GM12878 (cell line): Measurements from ENCODE around the gene NAALADL1. TPM values are rescaled to one million over a fixed set of nuclear protein-coding genes. Genes with fewer than 3 reads are reported as not detected.
A peak's percentile ranks its signal among the peaks of the same experiment; 100 is the strongest.

Source experiments
- ATAC-seq: fragments of 200-7000 bp; cut with Tn5 transposase; 3 replicates; pipeline ENCODE4 v1.9.1; 2020; ENCODE audit warnings: mild to moderate bottlenecking, moderate library complexity
- BruUV-seq: library from RNA; stranded (reverse); fragments of 400-500 nt; replicated peaks from 2 replicates; lab custom pipeline; 2021; lab: Mats Ljungman, UMichigan
- CTCF ChIA-PET: fragments of 300-600 bp; sonication (Branson Sonifier 250); formaldehyde crosslinking; extraction: SDS; loops from one replicate; lab custom pipeline; 2021; ENCODE audit warnings: inconsistent platforms; lab: Yijun Ruan, JAX
- POLR2A ChIA-PET: fragments of 350-600 bp; formaldehyde crosslinking; extraction: SDS; loops from one replicate; lab custom pipeline; 2021; ENCODE audit warnings: inconsistent platforms; lab: Charles Lee
- RAD21 ChIA-PET: fragments of 300-600 bp; sonication (Branson Sonifier 250); formaldehyde crosslinking; loops from one replicate; lab custom pipeline; 2023; ENCODE audit warnings: antibody characterized with exemption; ENCODE audit not compliant: unreplicated experiment; lab: Charles Lee
- SMC1A ChIA-PET: fragments of 300-600 bp; sonication (Branson Sonifier 250); formaldehyde crosslinking; loops from one replicate; lab custom pipeline; 2023; ENCODE audit not compliant: unreplicated experiment, uncharacterized antibody; lab: Charles Lee
- DNase-seq: peaks from one replicate; pipeline ENCODE4 v3.0.0-alpha.2; 2011; ENCODE audit warnings: low read depth, low spot score
- FAIRE-seq: peaks from 3 replicates; lab custom pipeline; 2011; peaks lifted over from hg19 to GRCh38; lab: Jason Lieb, UNC
- H2AFZ ChIP-seq: 2 replicates; pipeline ENCODE4 v1.6.0; 2011; ENCODE audit warnings: low read depth, low read length, control low read depth; ENCODE audit not compliant: control insufficient read depth
- H3K27ac ChIP-seq: 2 replicates; pipeline ENCODE4 v1.5.1; 2011; ENCODE audit warnings: control low read depth; ENCODE audit not compliant: control insufficient read depth, insufficient read depth
- H3K27me3 ChIP-seq, 2 experiments: replicated peaks in 1 of 2; 2 replicates each; pipeline versions ENCODE4 v1.6.0 to v1.6.1; 2011; ENCODE audit warnings: low read length in 1 of 2; ENCODE audit not compliant: control insufficient read depth in 2 of 2, insufficient read depth in 2 of 2
- H3K36me3 ChIP-seq, 2 experiments: 2 replicates each; pipeline ENCODE4 v1.5.1; 2011; ENCODE audit warnings: low read length in 1 of 2; ENCODE audit not compliant: control insufficient read depth in 2 of 2, insufficient read depth in 2 of 2
- H3K4me1 ChIP-seq: 2 replicates; pipeline ENCODE4 v1.6.1; 2011; ENCODE audit warnings: mild to moderate bottlenecking, low read length, moderate library complexity, mixed read lengths; ENCODE audit not compliant: control insufficient read depth, insufficient read depth
- H3K4me2 ChIP-seq: 2 replicates; pipeline ENCODE4 v1.6.0; 2011; ENCODE audit warnings: control low read depth; ENCODE audit not compliant: control insufficient read depth, insufficient read depth
- H3K4me3 ChIP-seq: fragments of 200-600 bp; sonication (generic); 2 replicates; pipeline ENCODE4 v1.5.1; 2016
- H3K79me2 ChIP-seq: 2 replicates; pipeline ENCODE4 v1.6.0; 2011; ENCODE audit warnings: low read length; ENCODE audit not compliant: control insufficient read depth, insufficient read depth
- H3K9ac ChIP-seq: 2 replicates; pipeline ENCODE4 v1.8.0; 2011; ENCODE audit warnings: low read length, control low read depth, mixed read lengths; ENCODE audit not compliant: control insufficient read depth, insufficient read depth
- H3K9me3 ChIP-seq: replicated peaks from 3 replicates; pipeline ENCODE4 v1.5.1; 2011; ENCODE audit warnings: mild to moderate bottlenecking, low read length; ENCODE audit not compliant: control insufficient read depth, insufficient read depth
- H4K20me1 ChIP-seq: 2 replicates; pipeline ENCODE4 v1.6.0; 2011; ENCODE audit not compliant: control insufficient read depth, insufficient read depth
- BACH1 ChIP-seq: fragments of 450-650 bp; IDR thresholded peaks from 2 replicates; pipeline ENCODE4 v1.6.1; 2017; ENCODE audit warnings: mild to moderate bottlenecking, borderline replicate concordance
- ETV6 ChIP-seq, 2 experiments: fragments of 450-650 bp in 1 of 2; IDR thresholded peaks in 1 of 2; conservative IDR thresholded peaks in 1 of 2; 2 replicates each; pipeline ENCODE4 v1.6.1; 2014; ENCODE audit warnings: antibody characterized with exemption in 1 of 2, borderline replicate concordance in 1 of 2, low read depth in 1 of 2, mild to moderate bottlenecking in 1 of 2, moderate library complexity in 1 of 2
- JUND ChIP-seq: IDR thresholded peaks from 2 replicates; pipeline ENCODE4 v1.6.1; 2012; ENCODE audit warnings: low read depth, mild to moderate bottlenecking, low read length, improper control_type of control experiment, moderate library complexity
- PBX3 ChIP-seq: IDR thresholded peaks from 2 replicates; pipeline ENCODE4 v1.6.1; 2011; ENCODE audit warnings: mild to moderate bottlenecking, low read depth, low read length, moderate library complexity; ENCODE audit not compliant: insufficient replicate concordance
- TCF12 ChIP-seq: IDR thresholded peaks from 2 replicates; pipeline ENCODE4 v1.6.1; 2011; ENCODE audit warnings: low read depth, mild to moderate bottlenecking, low read length
- WGBS: methylation state at CpG from one replicate; pipeline ENCODE4 v1.1.6; 2016; ENCODE audit warnings: low lambda C conversion rate; ENCODE audit not compliant: insufficient replicate concordance, insufficient coverage; ENCODE audit errors: missing lambda C conversion rate; 5-methylcytosine and 5-hydroxymethylcytosine counted together
- in situ Hi-C: fragments of 300-500 bp; cut with MboI; formaldehyde crosslinking; loops from 9 replicates; pipeline ENCODE4 v1.14.3; 2018; ENCODE audit warnings: mixed read lengths
- intact Hi-C: fragments of 100-400 bp; cut with micrococcal nuclease; formaldehyde crosslinking; loops from one replicate; pipeline ENCODE4 v1.14.2; 2022; ENCODE audit not compliant: unreplicated experiment
- microRNA-seq: library from miRNA; unstranded; fragments of <30 nt; microRNA quantifications from one replicate; pipeline ENCODE4, GENCODE V29; 2018
- polyA plus RNA-seq, 11 experiments: library from polyadenylated mRNA; depleted of rRNA in 4 of 11; unstranded in 6 of 11; stranded (reverse) in 5 of 11; fragments of >200 nt; fragmentation: Nextera tagmentation in 4 of 11; fragmentation: Illumina TruSeq in 1 of 11; extraction: Ambion mirVana in 4 of 11; extraction: Trizol in 1 of 11; gene quantifications; 1 replicate in 1 of 11; 2 replicates in 10 of 11; pipeline versions ENCODE4 v1.2.1 to v1.2.3, GENCODE V29; 2011 to 2016; ENCODE audit warnings: inconsistent platforms in 2 of 11, missing spikeins in 2 of 11, low read depth in 1 of 11
- small RNA-seq: library from RNA; depleted of rRNA; stranded (forward); fragments of <200 nt; gene quantifications from one replicate; pipeline ENCODE3, GENCODE V24; 2014
- total RNA-seq, 4 experiments: library from RNA; depleted of rRNA in 3 of 4; stranded (reverse); fragments of >200 nt in 3 of 4; fragmentation: Illumina TruSeq in 1 of 4; extraction: Trizol in 1 of 4; gene quantifications; 2 replicates each; pipeline versions ENCODE4 v1.2.1 to v1.2.3, GENCODE V29; 2013 to 2021

Gene NAALADL1
- total and polyA plus RNA-seq, 10 of the 15 experiments (the other 5 are each of a cell fraction or from before 2014, with no cell fraction given), result 0.77 to 5.5 (median 1.5) TPM

- Histone ChIP-seq H3K79me2 (no peaks in the 10 kb centered on the region), H3K9me3 (no peaks in the 10 kb centered on the region), H3K9ac (peak overlapping the region; percentile 11; the same call in 1 of the 2 replicates), H2AFZ (peak overlapping the region; percentile 49), H3K36me3 (no peaks in the 10 kb centered on the region), H3K27ac (no peak overlapping the region), H4K20me1 (no peaks in the 10 kb centered on the region), H3K27me3 (no peaks in the 10 kb centered on the region; a peak in 1 of 4 replicates), H3K4me3 (peak overlapping the region; percentile 28; the same call in 1 of the 2 replicates), H3K4me2 (peak overlapping the region; percentile 56), H3K4me1 (peaks cover 8% of the 10 kb centered on the region)
- ChIA-PET POLR2A (interaction anchor here (0.8 kb wide), 2 partner anchors 18 to 77 kb away, joined by 4 read pairs; partner anchors contain the start of gene ARL2), CTCF (interaction anchor here (0.7 to 3.9 kb wide), 16 partner anchors 8 to 344 kb away, joined by 3 to 20 read pairs (median 5); partner anchors contain the start of genes ARL2 and PPP2R5B), RAD21 (interaction anchor here (1.0 to 3.0 kb wide), 6 partner anchors 12 to 152 kb away, joined by 3 to 19 read pairs (median 4); partner anchors contain the start of genes CDC42BPG and PPP2R5B), SMC1A (interaction anchor here (0.6 to 2.4 kb wide), 17 partner anchors 13 to 443 kb away, joined by 3 to 19 read pairs (median 3); partner anchors contain the start of genes FAU, MRPL49 and PPP2R5B)
- in situ Hi-C loops (no loop called here), intact Hi-C loops (no loop called here)
- ATAC-seq (peak; percentile 17; the same call in 2 of the 3 replicates), DNase-seq (no peak), FAIRE-seq (no peak)
- WGBS, result 42% methylated on average over 11 of the region's 11 CpGs
- TF ChIP-seq TCF12, result no peak
- TF ChIP-seq JUND, result no peak
- TF ChIP-seq ETV6 (conservative IDR thresholded peaks at IDR 0.05 in 1 of 2, IDR thresholded peaks at IDR 0.05 in 1 of 2; ENCODE audit: borderline replicate concordance in 1 of 2, low read depth in 1 of 2), result no peak
- no peak for TF ChIP-seq BACH1
- no peak for TF ChIP-seq PBX3
- no TSS peak for BruUV-seq
These were observed 62.0 kb downstream of the NAALADL1 start for GRCh38 chr11:64996327-64996709.

Small RNA genes within 50 kb of the gene (microRNA-seq; reads per million reads assigned to microRNA genes)
- not detected for gene MIR6879

Small RNA genes within 50 kb of the gene (small RNA-seq; reads per million reads assigned to genes)
- gene MIR6879, result 0.16 reads per million
- gene SNX15, result not detected

Other genes starting within 250 kb of the NAALADL1 start
Only the 7 nearest of the 22 such genes appear.
- 109 and 113 TPM in 2 replicates for gene ARL2, start 44.4 kb downstream of the NAALADL1 start, total RNA-seq (2014; rRNA removed)
- 46.6 and 49.1 TPM in 2 replicates for gene ARL2, start 44.4 kb downstream of the NAALADL1 start, total RNA-seq (2014; rRNA removed; fragmentation: Illumina TruSeq; extraction: Trizol)
- gene ARL2, start 44.4 kb downstream of the NAALADL1 start, total RNA-seq (2021), result 75.1 and 78.4 TPM in 2 replicates
- gene ARL2, start 44.4 kb downstream of the NAALADL1 start, polyA plus RNA-seq (2011; rRNA removed), result 31.5 and 71.7 TPM in 2 replicates
- 24.5 and 49.2 TPM in 2 replicates for gene ARL2, start 44.4 kb downstream of the NAALADL1 start, polyA plus RNA-seq (2014; fragmentation: Illumina TruSeq; extraction: Trizol)
- gene ARL2, start 44.4 kb downstream of the NAALADL1 start, polyA plus RNA-seq (2014; fragmentation: Nextera tagmentation; extraction: Ambion mirVana), result 10 to 100 TPM in 1 of 2 experiments, 1 to 10 TPM in 1; 4.1 to 18.6 TPM
- 112 and 123 TPM in 2 replicates for gene ARL2, start 44.4 kb downstream of the NAALADL1 start, polyA plus RNA-seq (2014; rRNA removed)
- gene ARL2, start 44.4 kb downstream of the NAALADL1 start, polyA plus RNA-seq (2016; fragmentation: Nextera tagmentation; extraction: Ambion mirVana), result 100 to 1,000 TPM; 137 to 138 TPM
- gene SNX15, start 31.1 kb downstream of the NAALADL1 start, total RNA-seq (2014; rRNA removed), result 17.7 and 18.4 TPM in 2 replicates
- 10.0 and 11.4 TPM in 2 replicates for gene SNX15, start 31.1 kb downstream of the NAALADL1 start, total RNA-seq (2014; rRNA removed; fragmentation: Illumina TruSeq; extraction: Trizol)
- 23.4 and 24.0 TPM in 2 replicates for gene SNX15, start 31.1 kb downstream of the NAALADL1 start, total RNA-seq (2021)
- gene SNX15, start 31.1 kb downstream of the NAALADL1 start, polyA plus RNA-seq (2011; rRNA removed), result 0.39 and 2.7 TPM in 2 replicates
- gene SNX15, start 31.1 kb downstream of the NAALADL1 start, polyA plus RNA-seq (2014; fragmentation: Illumina TruSeq; extraction: Trizol), result 0.35 and 14.8 TPM in 2 replicates
- gene SNX15, start 31.1 kb downstream of the NAALADL1 start, polyA plus RNA-seq (2014; fragmentation: Nextera tagmentation; extraction: Ambion mirVana), result 1 to 10 TPM; 2.4 to 3.3 TPM
- gene SNX15, start 31.1 kb downstream of the NAALADL1 start, polyA plus RNA-seq (2014; rRNA removed), result 17.4 and 18.3 TPM in 2 replicates
- gene SNX15, start 31.1 kb downstream of the NAALADL1 start, polyA plus RNA-seq (2016; fragmentation: Nextera tagmentation; extraction: Ambion mirVana), result 10 to 100 TPM; 18.3 to 19.8 TPM
- 11.9 and 16.2 TPM in 2 replicates for gene SAC3D1, start 17.3 kb downstream of the NAALADL1 start, total RNA-seq (2014; rRNA removed)
- gene SAC3D1, start 17.3 kb downstream of the NAALADL1 start, total RNA-seq (2014; rRNA removed; fragmentation: Illumina TruSeq; extraction: Trizol), result 6.8 and 8.1 TPM in 2 replicates
- gene SAC3D1, start 17.3 kb downstream of the NAALADL1 start, total RNA-seq (2021), result 32.5 and 34.9 TPM in 2 replicates
- gene SAC3D1, start 17.3 kb downstream of the NAALADL1 start, polyA plus RNA-seq (2011; rRNA removed), result 2.5 and 4.7 TPM in 2 replicates
- 0.40 and 2.9 TPM in 2 replicates for gene SAC3D1, start 17.3 kb downstream of the NAALADL1 start, polyA plus RNA-seq (2014; fragmentation: Illumina TruSeq; extraction: Trizol)
- gene SAC3D1, start 17.3 kb downstream of the NAALADL1 start, polyA plus RNA-seq (2014; fragmentation: Nextera tagmentation; extraction: Ambion mirVana), result 1 to 10 TPM in 1 of 2 experiments, under 1 TPM in 1; 0.16 to 1.7 TPM
- 26.3 and 27.0 TPM in 2 replicates for gene SAC3D1, start 17.3 kb downstream of the NAALADL1 start, polyA plus RNA-seq (2014; rRNA removed)
- gene SAC3D1, start 17.3 kb downstream of the NAALADL1 start, polyA plus RNA-seq (2016; fragmentation: Nextera tagmentation; extraction: Ambion mirVana), result 10 to 100 TPM; 28.6 to 44.6 TPM
- 54.8 and 58.4 TPM in 2 replicates for gene CDCA5, start 25.5 kb upstream of the NAALADL1 start, total RNA-seq (2014; rRNA removed)
- gene CDCA5, start 25.5 kb upstream of the NAALADL1 start, total RNA-seq (2014; rRNA removed; fragmentation: Illumina TruSeq; extraction: Trizol), result 46.1 and 47.9 TPM in 2 replicates
- 78.1 and 81.4 TPM in 2 replicates for gene CDCA5, start 25.5 kb upstream of the NAALADL1 start, total RNA-seq (2021)
- 32.4 and 44.0 TPM in 2 replicates for gene CDCA5, start 25.5 kb upstream of the NAALADL1 start, polyA plus RNA-seq (2011; rRNA removed)
- gene CDCA5, start 25.5 kb upstream of the NAALADL1 start, polyA plus RNA-seq (2014; fragmentation: Illumina TruSeq; extraction: Trizol), result 44.7 and 71.4 TPM in 2 replicates
- 10 to 100 TPM; 21.2 to 34.3 TPM for gene CDCA5, start 25.5 kb upstream of the NAALADL1 start, polyA plus RNA-seq (2014; fragmentation: Nextera tagmentation; extraction: Ambion mirVana)
- 77.6 and 80.6 TPM in 2 replicates for gene CDCA5, start 25.5 kb upstream of the NAALADL1 start, polyA plus RNA-seq (2014; rRNA removed)
- 100 to 1,000 TPM; 105 to 107 TPM for gene CDCA5, start 25.5 kb upstream of the NAALADL1 start, polyA plus RNA-seq (2016; fragmentation: Nextera tagmentation; extraction: Ambion mirVana)
- gene ZFPL1, start 25.7 kb upstream of the NAALADL1 start, total RNA-seq (2014; rRNA removed), result 31.7 and 37.2 TPM in 2 replicates
- 11.0 and 13.8 TPM in 2 replicates for gene ZFPL1, start 25.7 kb upstream of the NAALADL1 start, total RNA-seq (2014; rRNA removed; fragmentation: Illumina TruSeq; extraction: Trizol)
- gene ZFPL1, start 25.7 kb upstream of the NAALADL1 start, total RNA-seq (2021), result 29.0 and 31.3 TPM in 2 replicates
- 13.0 and 24.7 TPM in 2 replicates for gene ZFPL1, start 25.7 kb upstream of the NAALADL1 start, polyA plus RNA-seq (2011; rRNA removed)
- 9.7 and 20.5 TPM in 2 replicates for gene ZFPL1, start 25.7 kb upstream of the NAALADL1 start, polyA plus RNA-seq (2014; fragmentation: Illumina TruSeq; extraction: Trizol)
- gene ZFPL1, start 25.7 kb upstream of the NAALADL1 start, polyA plus RNA-seq (2014; fragmentation: Nextera tagmentation; extraction: Ambion mirVana), result 1 to 10 TPM; 2.2 to 5.6 TPM
- gene ZFPL1, start 25.7 kb upstream of the NAALADL1 start, polyA plus RNA-seq (2014; rRNA removed), result 29.3 and 38.0 TPM in 2 replicates
- gene ZFPL1, start 25.7 kb upstream of the NAALADL1 start, polyA plus RNA-seq (2016; fragmentation: Nextera tagmentation; extraction: Ambion mirVana), result 10 to 100 TPM; 36.6 to 37.8 TPM
- gene VPS51, start 37.7 kb upstream of the NAALADL1 start, total RNA-seq (2014; rRNA removed), result 213 and 279 TPM in 2 replicates
- 55.8 and 61.6 TPM in 2 replicates for gene VPS51, start 37.7 kb upstream of the NAALADL1 start, total RNA-seq (2014; rRNA removed; fragmentation: Illumina TruSeq; extraction: Trizol)
- 130 and 140 TPM in 2 replicates for gene VPS51, start 37.7 kb upstream of the NAALADL1 start, total RNA-seq (2021)
- 37.6 and 91.8 TPM in 2 replicates for gene VPS51, start 37.7 kb upstream of the NAALADL1 start, polyA plus RNA-seq (2011; rRNA removed)
- gene VPS51, start 37.7 kb upstream of the NAALADL1 start, polyA plus RNA-seq (2014; fragmentation: Illumina TruSeq; extraction: Trizol), result 8.9 and 25.1 TPM in 2 replicates
- 1 to 10 TPM; 1.5 to 8.6 TPM for gene VPS51, start 37.7 kb upstream of the NAALADL1 start, polyA plus RNA-seq (2014; fragmentation: Nextera tagmentation; extraction: Ambion mirVana)
- 123 and 185 TPM in 2 replicates for gene VPS51, start 37.7 kb upstream of the NAALADL1 start, polyA plus RNA-seq (2014; rRNA removed)
- gene VPS51, start 37.7 kb upstream of the NAALADL1 start, polyA plus RNA-seq (2016; fragmentation: Nextera tagmentation; extraction: Ambion mirVana), result 10 to 100 TPM; 41.9 to 50.7 TPM
- 29.6 and 32.8 TPM in 2 replicates for gene TM7SF2, start 53.3 kb upstream of the NAALADL1 start, total RNA-seq (2014; rRNA removed)
- gene TM7SF2, start 53.3 kb upstream of the NAALADL1 start, total RNA-seq (2014; rRNA removed; fragmentation: Illumina TruSeq; extraction: Trizol), result 9.2 and 9.3 TPM in 2 replicates
- gene TM7SF2, start 53.3 kb upstream of the NAALADL1 start, total RNA-seq (2021), result 30.2 and 31.2 TPM in 2 replicates
- 4.8 and 11.0 TPM in 2 replicates for gene TM7SF2, start 53.3 kb upstream of the NAALADL1 start, polyA plus RNA-seq (2011; rRNA removed)
- gene TM7SF2, start 53.3 kb upstream of the NAALADL1 start, polyA plus RNA-seq (2014; fragmentation: Illumina TruSeq; extraction: Trizol), result 4.3 and 11.3 TPM in 2 replicates
- gene TM7SF2, start 53.3 kb upstream of the NAALADL1 start, polyA plus RNA-seq (2014; fragmentation: Nextera tagmentation; extraction: Ambion mirVana), result 1 to 10 TPM in 1 of 2 experiments, under 1 TPM in 1; 0.52 to 2.9 TPM
- gene TM7SF2, start 53.3 kb upstream of the NAALADL1 start, polyA plus RNA-seq (2014; rRNA removed), result 37.9 and 38.2 TPM in 2 replicates
- 10 to 100 TPM; 47.4 to 57.7 TPM for gene TM7SF2, start 53.3 kb upstream of the NAALADL1 start, polyA plus RNA-seq (2016; fragmentation: Nextera tagmentation; extraction: Ambion mirVana)